GM23338 (cell line): ENCODE results near the gene LRRC28. TPM values are rescaled to one million over a fixed set of nuclear protein-coding genes. Genes with fewer than 3 reads are reported as not detected.

Experiments
- ATAC-seq: fragments of 200-7000 bp; cut with Tn5 transposase; 3 replicates; pipeline ENCODE4 v1.9.1; 2020
- DNase-seq: peaks from one replicate; pipeline ENCODE4 v3.0.0-alpha.2; 2015; ENCODE audit warnings: low spot score
- H2AFZ ChIP-seq: fragments of 200-600 bp; sonication (generic); 2 replicates; pipeline ENCODE4 v1.8.0; 2016; ENCODE audit warnings: antibody characterized with exemption, mild to moderate bottlenecking, moderate library complexity
- H3F3A ChIP-seq: fragments of 200-600 bp; sonication (generic); replicated peaks from 2 replicates; pipeline ENCODE4 v1.8.0; 2017; ENCODE audit warnings: antibody characterized with exemption, mixed run types, low read depth
- H3K27ac ChIP-seq: fragments of 200-600 bp; sonication (generic); 2 replicates; pipeline ENCODE4 v1.6.1; 2016; ENCODE audit warnings: low read depth
- H3K27me3 ChIP-seq: fragments of 200-600 bp; sonication (generic); 2 replicates; pipeline ENCODE4 v1.8.0; 2016; ENCODE audit warnings: mild to moderate bottlenecking, mixed run types, moderate library complexity; ENCODE audit not compliant: insufficient read depth
- H3K36me3 ChIP-seq: fragments of 200-600 bp; sonication (generic); 2 replicates; pipeline ENCODE4 v1.8.0; 2016; ENCODE audit warnings: mild to moderate bottlenecking; ENCODE audit not compliant: insufficient read depth
- H3K4me1 ChIP-seq: fragments of 200-600 bp; sonication (generic); 2 replicates; pipeline ENCODE4 v1.8.0; 2016; ENCODE audit warnings: mild to moderate bottlenecking, moderate library complexity; ENCODE audit not compliant: insufficient read depth
- H3K4me2 ChIP-seq: fragments of 200-600 bp; sonication (generic); 2 replicates; pipeline ENCODE4 v1.7.1; 2017; ENCODE audit warnings: mixed run types
- H3K4me3 ChIP-seq: fragments of 200-600 bp; sonication (generic); 2 replicates; pipeline ENCODE4 v1.6.1; 2016; ENCODE audit warnings: mixed run types
- H3K79me2 ChIP-seq: fragments of 200-600 bp; sonication (generic); replicated peaks from 2 replicates; pipeline ENCODE4 v1.8.0; 2017; ENCODE audit warnings: mild to moderate bottlenecking; ENCODE audit not compliant: insufficient read depth
- H3K9me2 ChIP-seq: fragments of 200-600 bp; sonication (generic); 2 replicates; pipeline ENCODE4 v1.8.0; 2017; ENCODE audit not compliant: insufficient read depth
- H4K20me1 ChIP-seq: fragments of 200-600 bp; sonication (generic); replicated peaks from 2 replicates; pipeline ENCODE4 v1.8.0; 2017; ENCODE audit warnings: mild to moderate bottlenecking; ENCODE audit not compliant: insufficient read depth
- H3K27ac Mint-ChIP-seq: 2 replicates; pipeline ENCODE4 v1.8.0; 2020; ENCODE audit warnings: inconsistent platforms, mild to moderate bottlenecking, moderate library complexity, mixed read lengths
- H3K27me3 Mint-ChIP-seq: 3 replicates; pipeline ENCODE4 v1.8.0; 2022; ENCODE audit warnings: low read depth, mild to moderate bottlenecking, moderate library complexity, mixed read lengths, inconsistent platforms; ENCODE audit not compliant: insufficient read depth, poor library complexity
- H3K36me3 Mint-ChIP-seq: 3 replicates; pipeline ENCODE4 v1.8.0; 2021; ENCODE audit warnings: low read depth, mild to moderate bottlenecking, inconsistent platforms, moderate library complexity, mixed read lengths
- H3K4me1 Mint-ChIP-seq: 3 replicates; pipeline ENCODE4 v1.8.0; 2020; ENCODE audit warnings: mild to moderate bottlenecking, inconsistent platforms, mixed read lengths
- H3K4me3 Mint-ChIP-seq: 3 replicates; pipeline ENCODE4 v1.8.0; 2021; ENCODE audit warnings: moderate library complexity, mild to moderate bottlenecking, inconsistent platforms, mixed read lengths
- H3K9me3 Mint-ChIP-seq: 3 replicates; pipeline ENCODE4 v1.8.0; 2020; ENCODE audit warnings: moderate library complexity, mild to moderate bottlenecking, inconsistent platforms, mixed read lengths
- CREB1 ChIP-seq: fragments of 250-450 bp; sonication (Bioruptor Pico); IDR thresholded peaks from 2 replicates; pipeline ENCODE4 v1.5.0; 2020; ENCODE audit warnings: low read depth, mild to moderate bottlenecking, moderate library complexity
- EZH2phosphoT487 ChIP-seq: fragments of 200-600 bp; sonication (generic); IDR thresholded peaks from one replicate; pipeline ENCODE4 v1.8.1; 2018; ENCODE audit warnings: antibody characterized with exemption; ENCODE audit not compliant: unreplicated experiment
- JUNB ChIP-seq: IDR thresholded peaks from one replicate; pipeline ENCODE4 v1.6.1; 2016; ENCODE audit warnings: antibody characterized with exemption; ENCODE audit not compliant: unreplicated experiment
- STAT1 ChIP-seq: IDR thresholded peaks from one replicate; pipeline ENCODE4 v1.6.1; 2016; ENCODE audit warnings: antibody characterized with exemption; ENCODE audit not compliant: unreplicated experiment
- ZNF114 ChIP-seq: fragments of 250-450 bp; sonication (Bioruptor Pico); IDR thresholded peaks from 2 replicates; pipeline ENCODE4 v1.5.0; 2020; ENCODE audit warnings: mild to moderate bottlenecking, moderate library complexity
- ZNF331 ChIP-seq: fragments of 250-450 bp; sonication (Bioruptor Pico); IDR thresholded peaks from 2 replicates; pipeline ENCODE4 v1.5.0; 2020; ENCODE audit warnings: low read depth, mild to moderate bottlenecking, moderate library complexity
- polyA plus RNA-seq: library from polyadenylated mRNA; unstranded; fragments of >200 nt; fragmentation: Nextera tagmentation; extraction: Ambion mirVana; gene quantifications from 2 replicates; pipeline ENCODE4 v1.2.1, GENCODE V29; 2016
- total RNA-seq: library from RNA; depleted of rRNA; stranded (reverse); fragments of >200 nt; shearing (Covaris generic); gene quantifications from 2 replicates; pipeline ENCODE4 v1.2.3, GENCODE V29; 2014
- TF ChIP-seq, protein P1 (sequence below): fragments of 250-450 bp; sonication (Bioruptor Pico); IDR thresholded peaks from 2 replicates; pipeline ENCODE4 v1.5.0; 2020; ENCODE audit warnings: mild to moderate bottlenecking, moderate library complexity
- TF ChIP-seq, protein P2 (sequence below), 2 experiments: fragments of 200-600 bp in 1 of 2; sonication (generic) in 1 of 2; conservative IDR thresholded peaks; 2 replicates each; pipeline versions ENCODE4 v1.5.1 to v1.6.1; 2016 to 2017; ENCODE audit warnings: antibody characterized with exemption in 2 of 2, low read depth in 2 of 2, mild to moderate bottlenecking in 2 of 2, moderate library complexity in 1 of 2

The LRRC28 gene
- total and polyA plus RNA-seq, 2 experiments from 2014 or later, result 12.9 to 28.4 TPM

DNA sequence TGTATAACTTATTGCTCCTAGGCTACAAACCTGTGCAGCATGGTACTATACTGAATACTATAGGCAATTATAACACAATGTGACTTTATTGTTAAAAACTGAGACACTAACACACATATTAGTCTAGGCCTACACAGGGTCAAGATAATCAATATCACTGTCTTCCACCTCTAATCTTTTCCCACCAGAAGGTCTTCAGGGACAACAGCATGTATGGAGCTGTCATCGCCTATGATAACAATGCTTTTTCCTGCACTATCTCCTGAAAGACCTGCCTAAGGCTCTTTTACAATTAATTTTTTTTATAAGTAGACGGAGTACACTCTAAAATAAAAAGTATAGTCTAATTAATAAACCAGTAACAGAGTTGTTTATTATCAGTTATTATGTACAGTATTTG, 60.9 kb downstream of the LRRC28 start:
- Mint-ChIP-seq H3K27ac (no peak overlapping the region), H3K4me1 (peaks cover 11% of the 10 kb centered on the region; the same call in 2 of the 3 replicates), H3K4me3 (no peak overlapping the region), H3K27me3 (no peaks in the 10 kb centered on the region), H3K9me3 (peaks cover 13% of the 10 kb centered on the region; the same call in 2 of the 3 replicates), H3K36me3 (peaks cover 18% of the 10 kb centered on the region; the same call in 2 of the 3 replicates)
- Histone ChIP-seq H3F3A (no peaks in the 10 kb centered on the region), H3K36me3 (no peaks in the 10 kb centered on the region), H3K4me3 (no peak overlapping the region), H3K79me2 (no peaks in the 10 kb centered on the region), H3K27me3 (no peaks in the 10 kb centered on the region), H3K27ac (no peak overlapping the region), H3K9me2 (no peaks in the 10 kb centered on the region), H4K20me1 (no peaks in the 10 kb centered on the region), H3K4me1 (peaks cover 11% of the 10 kb centered on the region), H2AFZ (no peak overlapping the region), H3K4me2 (no peak overlapping the region)
- DNase-seq, result no peak
- no peak for ATAC-seq
- TF ChIP-seq, protein P1, sequence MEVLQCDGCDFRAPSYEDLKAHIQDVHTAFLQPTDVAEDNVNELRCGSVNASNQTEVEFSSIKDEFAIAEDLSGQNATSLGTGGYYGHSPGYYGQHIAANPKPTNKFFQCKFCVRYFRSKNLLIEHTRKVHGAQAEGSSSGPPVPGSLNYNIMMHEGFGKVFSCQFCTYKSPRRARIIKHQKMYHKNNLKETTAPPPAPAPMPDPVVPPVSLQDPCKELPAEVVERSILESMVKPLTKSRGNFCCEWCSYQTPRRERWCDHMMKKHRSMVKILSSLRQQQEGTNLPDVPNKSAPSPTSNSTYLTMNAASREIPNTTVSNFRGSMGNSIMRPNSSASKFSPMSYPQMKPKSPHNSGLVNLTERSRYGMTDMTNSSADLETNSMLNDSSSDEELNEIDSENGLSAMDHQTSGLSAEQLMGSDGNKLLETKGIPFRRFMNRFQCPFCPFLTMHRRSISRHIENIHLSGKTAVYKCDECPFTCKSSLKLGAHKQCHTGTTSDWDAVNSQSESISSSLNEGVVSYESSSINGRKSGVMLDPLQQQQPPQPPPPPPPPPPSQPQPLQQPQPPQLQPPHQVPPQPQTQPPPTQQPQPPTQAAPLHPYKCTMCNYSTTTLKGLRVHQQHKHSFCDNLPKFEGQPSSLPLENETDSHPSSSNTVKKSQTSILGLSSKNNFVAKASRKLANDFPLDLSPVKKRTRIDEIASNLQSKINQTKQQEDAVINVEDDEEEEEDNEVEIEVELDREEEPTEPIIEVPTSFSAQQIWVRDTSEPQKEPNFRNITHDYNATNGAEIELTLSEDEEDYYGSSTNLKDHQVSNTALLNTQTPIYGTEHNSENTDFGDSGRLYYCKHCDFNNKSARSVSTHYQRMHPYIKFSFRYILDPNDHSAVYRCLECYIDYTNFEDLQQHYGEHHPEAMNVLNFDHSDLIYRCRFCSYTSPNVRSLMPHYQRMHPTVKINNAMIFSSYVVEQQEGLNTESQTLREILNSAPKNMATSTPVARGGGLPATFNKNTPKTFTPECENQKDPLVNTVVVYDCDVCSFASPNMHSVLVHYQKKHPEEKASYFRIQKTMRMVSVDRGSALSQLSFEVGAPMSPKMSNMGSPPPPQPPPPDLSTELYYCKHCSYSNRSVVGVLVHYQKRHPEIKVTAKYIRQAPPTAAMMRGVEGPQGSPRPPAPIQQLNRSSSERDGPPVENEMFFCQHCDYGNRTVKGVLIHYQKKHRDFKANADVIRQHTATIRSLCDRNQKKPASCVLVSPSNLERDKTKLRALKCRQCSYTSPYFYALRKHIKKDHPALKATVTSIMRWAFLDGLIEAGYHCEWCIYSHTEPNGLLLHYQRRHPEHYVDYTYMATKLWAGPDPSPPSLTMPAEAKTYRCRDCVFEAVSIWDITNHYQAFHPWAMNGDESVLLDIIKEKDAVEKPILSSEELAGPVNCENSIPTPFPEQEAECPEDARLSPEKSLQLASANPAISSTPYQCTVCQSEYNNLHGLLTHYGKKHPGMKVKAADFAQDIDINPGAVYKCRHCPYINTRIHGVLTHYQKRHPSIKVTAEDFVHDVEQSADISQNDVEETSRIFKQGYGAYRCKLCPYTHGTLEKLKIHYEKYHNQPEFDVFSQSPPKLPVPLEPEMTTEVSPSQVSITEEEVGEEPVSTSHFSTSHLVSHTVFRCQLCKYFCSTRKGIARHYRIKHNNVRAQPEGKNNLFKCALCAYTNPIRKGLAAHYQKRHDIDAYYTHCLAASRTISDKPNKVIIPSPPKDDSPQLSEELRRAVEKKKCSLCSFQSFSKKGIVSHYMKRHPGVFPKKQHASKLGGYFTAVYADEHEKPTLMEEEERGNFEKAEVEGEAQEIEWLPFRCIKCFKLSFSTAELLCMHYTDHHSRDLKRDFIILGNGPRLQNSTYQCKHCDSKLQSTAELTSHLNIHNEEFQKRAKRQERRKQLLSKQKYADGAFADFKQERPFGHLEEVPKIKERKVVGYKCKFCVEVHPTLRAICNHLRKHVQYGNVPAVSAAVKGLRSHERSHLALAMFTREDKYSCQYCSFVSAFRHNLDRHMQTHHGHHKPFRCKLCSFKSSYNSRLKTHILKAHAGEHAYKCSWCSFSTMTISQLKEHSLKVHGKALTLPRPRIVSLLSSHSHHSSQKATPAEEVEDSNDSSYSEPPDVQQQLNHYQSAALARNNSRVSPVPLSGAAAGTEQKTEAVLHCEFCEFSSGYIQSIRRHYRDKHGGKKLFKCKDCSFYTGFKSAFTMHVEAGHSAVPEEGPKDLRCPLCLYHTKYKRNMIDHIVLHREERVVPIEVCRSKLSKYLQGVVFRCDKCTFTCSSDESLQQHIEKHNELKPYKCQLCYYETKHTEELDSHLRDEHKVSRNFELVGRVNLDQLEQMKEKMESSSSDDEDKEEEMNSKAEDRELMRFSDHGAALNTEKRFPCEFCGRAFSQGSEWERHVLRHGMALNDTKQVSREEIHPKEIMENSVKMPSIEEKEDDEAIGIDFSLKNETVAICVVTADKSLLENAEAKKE, result no peak
- TF ChIP-seq CREB1 (CRISPR knock-in tag) (no peak), ZNF114 (no peak), EZH2phosphoT487 (no peak), JUNB (no peak), STAT1 (no peak), ZNF331 (no peak)
- TF ChIP-seq, protein P2, sequence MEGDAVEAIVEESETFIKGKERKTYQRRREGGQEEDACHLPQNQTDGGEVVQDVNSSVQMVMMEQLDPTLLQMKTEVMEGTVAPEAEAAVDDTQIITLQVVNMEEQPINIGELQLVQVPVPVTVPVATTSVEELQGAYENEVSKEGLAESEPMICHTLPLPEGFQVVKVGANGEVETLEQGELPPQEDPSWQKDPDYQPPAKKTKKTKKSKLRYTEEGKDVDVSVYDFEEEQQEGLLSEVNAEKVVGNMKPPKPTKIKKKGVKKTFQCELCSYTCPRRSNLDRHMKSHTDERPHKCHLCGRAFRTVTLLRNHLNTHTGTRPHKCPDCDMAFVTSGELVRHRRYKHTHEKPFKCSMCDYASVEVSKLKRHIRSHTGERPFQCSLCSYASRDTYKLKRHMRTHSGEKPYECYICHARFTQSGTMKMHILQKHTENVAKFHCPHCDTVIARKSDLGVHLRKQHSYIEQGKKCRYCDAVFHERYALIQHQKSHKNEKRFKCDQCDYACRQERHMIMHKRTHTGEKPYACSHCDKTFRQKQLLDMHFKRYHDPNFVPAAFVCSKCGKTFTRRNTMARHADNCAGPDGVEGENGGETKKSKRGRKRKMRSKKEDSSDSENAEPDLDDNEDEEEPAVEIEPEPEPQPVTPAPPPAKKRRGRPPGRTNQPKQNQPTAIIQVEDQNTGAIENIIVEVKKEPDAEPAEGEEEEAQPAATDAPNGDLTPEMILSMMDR (conservative IDR thresholded peaks at IDR 0.05; ENCODE audit: low read depth in 2 of 2), result no peak
